Caco-2 (cell line): ENCODE measurements around the gene EZH2. TPM values are rescaled to one million over a fixed set of nuclear protein-coding genes. Genes with fewer than 3 reads are reported as not detected.

Source experiments
- BruUV-seq: library from RNA; stranded (reverse); fragments of 400-500 nt; replicated peaks from 2 replicates; lab custom pipeline; 2021; lab: Mats Ljungman, UMichigan
- CTCF ChIA-PET: fragments of 300-600 bp; sonication (Branson Sonifier 250); formaldehyde crosslinking; loops from one replicate; lab custom pipeline; 2022; ENCODE audit warnings: antibody characterized with exemption; lab: Charles Lee
- POLR2A ChIA-PET: fragments of 300-600 bp; sonication (Branson Sonifier 250); formaldehyde crosslinking; loops from one replicate; lab custom pipeline; 2022; ENCODE audit warnings: antibody characterized with exemption; lab: Charles Lee
- DNase-seq, 2 experiments: peaks; one replicate each; pipeline versions ENCODE4 v3.0.0 to v3.0.0-alpha.2; 2020 to 2022
- H3K27me3 ChIP-seq: replicated peaks from 2 replicates; pipeline ENCODE4 v1.6.0; 2011; ENCODE audit warnings: low read length; ENCODE audit not compliant: control insufficient read depth, insufficient read depth
- H3K36me3 ChIP-seq: 2 replicates; pipeline ENCODE4 v1.5.1; 2011; ENCODE audit warnings: low read length; ENCODE audit not compliant: control insufficient read depth, insufficient read depth
- H3K4me1 ChIP-seq: fragments of 250-450 bp; sonication (Bioruptor Pico); 2 replicates; pipeline ENCODE4 v1.5.1; 2020; ENCODE audit warnings: mild to moderate bottlenecking
- H3K4me3 ChIP-seq: 2 replicates; pipeline ENCODE4 v1.5.1; 2011; ENCODE audit warnings: low read depth, mild to moderate bottlenecking, control low read depth, low read length
- H3K9me3 ChIP-seq: fragments of 250-450 bp; sonication (Bioruptor Pico); 2 replicates; pipeline ENCODE4 v1.5.1; 2020; ENCODE audit warnings: mild to moderate bottlenecking, moderate library complexity
- H3K27ac Mint-ChIP-seq: one replicate; pipeline ENCODE4 v1.8.0; 2022; ENCODE audit warnings: mixed read lengths; ENCODE audit not compliant: unreplicated experiment
- H3K27me3 Mint-ChIP-seq: one replicate; pipeline ENCODE4 v1.8.0; 2022; ENCODE audit warnings: mixed read lengths; ENCODE audit not compliant: insufficient read depth, unreplicated experiment
- H3K36me3 Mint-ChIP-seq: one replicate; pipeline ENCODE4 v1.8.0; 2022; ENCODE audit warnings: mild to moderate bottlenecking, mixed read lengths; ENCODE audit not compliant: insufficient read depth, unreplicated experiment
- H3K4me1 Mint-ChIP-seq: one replicate; pipeline ENCODE4 v1.8.0; 2022; ENCODE audit warnings: low read depth, mixed read lengths; ENCODE audit not compliant: unreplicated experiment
- H3K4me3 Mint-ChIP-seq: one replicate; pipeline ENCODE4 v1.8.0; 2022; ENCODE audit warnings: mild to moderate bottlenecking, moderate library complexity, mixed read lengths; ENCODE audit not compliant: unreplicated experiment
- H3K9me3 Mint-ChIP-seq: one replicate; pipeline ENCODE4 v1.8.0; 2022; ENCODE audit warnings: mixed read lengths; ENCODE audit not compliant: unreplicated experiment
- intact Hi-C: fragments of 100-400 bp; cut with micrococcal nuclease; formaldehyde crosslinking; loops from one replicate; pipeline ENCODE4 v1.10.0; 2022; ENCODE audit not compliant: unreplicated experiment
- total RNA-seq: library from RNA; stranded (reverse); gene quantifications from 2 replicates; pipeline ENCODE4 v1.2.3, GENCODE V29; 2022
- TF ChIP-seq, protein P1 (sequence below), 2 experiments: fragments of 200-600 bp in 1 of 2; IDR thresholded peaks; 1 replicate in 1 of 2; 2 replicates in 1 of 2; pipeline versions ENCODE4 v1.5.1 to v1.8.0; 2011 to 2022; ENCODE audit warnings: antibody characterized with exemption in 1 of 2, control low read depth in 1 of 2, inconsistent platforms in 1 of 2, low read depth in 1 of 2, low read length in 1 of 2, mild to moderate bottlenecking in 1 of 2, moderate library complexity in 1 of 2; ENCODE audit not compliant: insufficient read depth in 1 of 2, severe bottlenecking in 1 of 2, unreplicated experiment in 1 of 2

The EZH2 gene
- total RNA-seq, 1 experiment from 2014 or later = 63.7 TPM

DNA sequence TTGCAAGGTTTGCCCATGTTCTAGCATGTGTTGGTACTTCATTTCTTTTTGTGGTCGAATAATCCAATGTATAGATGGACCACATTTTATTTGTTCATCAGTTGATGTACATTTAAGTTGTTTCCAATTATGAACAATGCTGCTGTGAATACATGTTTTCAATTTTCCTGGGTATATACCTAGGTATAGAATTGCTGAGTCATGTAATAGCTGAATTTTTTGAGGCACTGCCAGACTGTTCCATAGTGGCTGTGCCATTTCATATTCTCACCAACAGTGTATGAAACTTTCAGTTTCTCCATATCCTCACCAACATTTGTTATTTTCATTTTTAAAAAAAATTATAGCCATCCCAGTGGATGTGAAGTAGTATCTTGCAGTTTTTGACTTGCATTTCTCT is 90.5 kb downstream of the EZH2 start:
- ChIA-PET POLR2A (no interaction called here), CTCF (no interaction called here)
- no peaks in the 10 kb centered on the region for H3K4me1 ChIP-seq
- intact Hi-C loops = no loop called here
- no peaks in the 10 kb centered on the region for H3K4me1 Mint-ChIP-seq
- no peaks in the 10 kb centered on the region for H3K9me3 Mint-ChIP-seq
- H3K27ac Mint-ChIP-seq = no peak overlapping the region
- H3K4me3 ChIP-seq = no peak overlapping the region
- peaks cover 96% of the 10 kb centered on the region for H3K36me3 Mint-ChIP-seq
- TF ChIP-seq, protein P1, sequence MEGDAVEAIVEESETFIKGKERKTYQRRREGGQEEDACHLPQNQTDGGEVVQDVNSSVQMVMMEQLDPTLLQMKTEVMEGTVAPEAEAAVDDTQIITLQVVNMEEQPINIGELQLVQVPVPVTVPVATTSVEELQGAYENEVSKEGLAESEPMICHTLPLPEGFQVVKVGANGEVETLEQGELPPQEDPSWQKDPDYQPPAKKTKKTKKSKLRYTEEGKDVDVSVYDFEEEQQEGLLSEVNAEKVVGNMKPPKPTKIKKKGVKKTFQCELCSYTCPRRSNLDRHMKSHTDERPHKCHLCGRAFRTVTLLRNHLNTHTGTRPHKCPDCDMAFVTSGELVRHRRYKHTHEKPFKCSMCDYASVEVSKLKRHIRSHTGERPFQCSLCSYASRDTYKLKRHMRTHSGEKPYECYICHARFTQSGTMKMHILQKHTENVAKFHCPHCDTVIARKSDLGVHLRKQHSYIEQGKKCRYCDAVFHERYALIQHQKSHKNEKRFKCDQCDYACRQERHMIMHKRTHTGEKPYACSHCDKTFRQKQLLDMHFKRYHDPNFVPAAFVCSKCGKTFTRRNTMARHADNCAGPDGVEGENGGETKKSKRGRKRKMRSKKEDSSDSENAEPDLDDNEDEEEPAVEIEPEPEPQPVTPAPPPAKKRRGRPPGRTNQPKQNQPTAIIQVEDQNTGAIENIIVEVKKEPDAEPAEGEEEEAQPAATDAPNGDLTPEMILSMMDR (IDR thresholded peaks at IDR 0.05; ENCODE audit: insufficient read depth in 1 of 2, low read depth in 1 of 2, low read length in 1 of 2, severe bottlenecking in 1 of 2, unreplicated experiment in 1 of 2) = no peak
- no peak for DNase-seq
- no peak overlapping the region for H3K4me3 Mint-ChIP-seq
- no peaks in the 10 kb centered on the region for H3K27me3 Mint-ChIP-seq
- H3K27me3 ChIP-seq = no peaks in the 10 kb centered on the region
- 0 out of 2 replicates have a peak, but pooled peaks cover 3% of the 10 kb centered on the region for H3K9me3 ChIP-seq
- BruUV-seq = no TSS peak
- H3K36me3 ChIP-seq = peaks cover 7% of the 10 kb centered on the region; the same call in 1 of the 2 replicates

DNA sequence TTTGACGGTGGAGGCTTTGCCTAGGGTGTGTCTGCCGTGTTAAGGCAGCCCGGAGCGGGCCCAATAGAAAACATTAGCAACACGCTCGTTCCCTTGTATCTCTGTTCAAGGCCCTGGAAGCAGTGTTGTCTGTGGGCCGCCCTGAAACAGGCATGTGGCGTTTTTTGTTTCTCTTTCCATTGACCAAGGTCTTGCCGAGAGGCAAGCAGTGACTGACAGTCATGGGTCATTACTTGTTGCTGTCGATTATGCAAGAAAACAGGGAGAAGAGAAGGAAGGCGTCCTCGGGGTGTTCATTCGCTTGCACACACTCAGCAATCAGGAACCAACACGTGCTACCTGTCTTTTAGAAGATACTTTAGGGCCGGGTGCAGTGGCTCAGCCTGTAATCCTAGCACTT is 92.5 kb downstream of the EZH2 start:
- Mint-ChIP-seq H3K27me3 (no peaks in the 10 kb centered on the region), H3K4me1 (no peaks in the 10 kb centered on the region), H3K9me3 (no peaks in the 10 kb centered on the region), H3K36me3 (peaks cover 97% of the 10 kb centered on the region), H3K4me3 (no peak overlapping the region), H3K27ac (no peak overlapping the region)
- ChIA-PET POLR2A (no interaction called here), CTCF (no interaction called here)
- Histone ChIP-seq H3K4me3 (no peak overlapping the region), H3K27me3 (no peaks in the 10 kb centered on the region), H3K4me1 (no peaks in the 10 kb centered on the region), H3K9me3 (0 out of 2 replicates have a peak, but pooled peaks cover 3% of the 10 kb centered on the region), H3K36me3 (peaks cover 7% of the 10 kb centered on the region; the same call in 1 of the 2 replicates)
- intact Hi-C loops = no loop called here
- no peak for DNase-seq
- BruUV-seq = no TSS peak
- TF ChIP-seq, protein P1 (IDR thresholded peaks at IDR 0.05; ENCODE audit: insufficient read depth in 1 of 2, low read depth in 1 of 2, low read length in 1 of 2, severe bottlenecking in 1 of 2, unreplicated experiment in 1 of 2) = no peak

DNA sequence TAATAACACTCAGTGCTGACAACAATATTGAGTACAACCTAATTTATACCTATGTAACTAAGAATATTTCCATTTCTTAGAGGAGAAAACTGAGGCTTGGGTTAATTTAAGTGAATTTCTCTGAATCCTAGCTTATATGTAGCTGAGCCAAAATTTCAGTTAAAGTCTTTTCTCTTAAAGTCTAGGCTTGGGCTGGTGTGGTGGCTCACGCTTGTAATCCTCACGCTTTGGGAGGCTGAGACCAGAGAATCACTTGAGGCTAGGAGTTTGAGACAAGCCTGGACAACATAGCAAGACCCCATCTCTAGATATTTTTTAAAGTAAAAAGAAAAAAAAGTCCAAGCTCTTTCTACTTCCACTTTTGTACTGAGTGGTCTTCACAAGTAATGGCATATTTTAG is 93.2 kb downstream of the EZH2 start:
- ChIA-PET POLR2A (no interaction called here), CTCF (no interaction called here)
- no peak for DNase-seq
- Mint-ChIP-seq H3K27ac (no peak overlapping the region), H3K36me3 (peaks cover 90% of the 10 kb centered on the region), H3K9me3 (no peaks in the 10 kb centered on the region), H3K4me1 (no peaks in the 10 kb centered on the region), H3K4me3 (no peak overlapping the region), H3K27me3 (no peaks in the 10 kb centered on the region)
- Histone ChIP-seq H3K4me1 (no peaks in the 10 kb centered on the region), H3K36me3 (peaks cover 7% of the 10 kb centered on the region; the same call in 1 of the 2 replicates), H3K4me3 (no peak overlapping the region), H3K27me3 (no peaks in the 10 kb centered on the region), H3K9me3 (0 out of 2 replicates have a peak, but pooled peaks cover 3% of the 10 kb centered on the region)
- no TSS peak for BruUV-seq
- TF ChIP-seq, protein P1 (IDR thresholded peaks at IDR 0.05; ENCODE audit: insufficient read depth in 1 of 2, low read depth in 1 of 2, low read length in 1 of 2, severe bottlenecking in 1 of 2, unreplicated experiment in 1 of 2) = no peak
- intact Hi-C loops = no loop called here
